ENCODE measurements around the gene COL4A5.

DNA sequence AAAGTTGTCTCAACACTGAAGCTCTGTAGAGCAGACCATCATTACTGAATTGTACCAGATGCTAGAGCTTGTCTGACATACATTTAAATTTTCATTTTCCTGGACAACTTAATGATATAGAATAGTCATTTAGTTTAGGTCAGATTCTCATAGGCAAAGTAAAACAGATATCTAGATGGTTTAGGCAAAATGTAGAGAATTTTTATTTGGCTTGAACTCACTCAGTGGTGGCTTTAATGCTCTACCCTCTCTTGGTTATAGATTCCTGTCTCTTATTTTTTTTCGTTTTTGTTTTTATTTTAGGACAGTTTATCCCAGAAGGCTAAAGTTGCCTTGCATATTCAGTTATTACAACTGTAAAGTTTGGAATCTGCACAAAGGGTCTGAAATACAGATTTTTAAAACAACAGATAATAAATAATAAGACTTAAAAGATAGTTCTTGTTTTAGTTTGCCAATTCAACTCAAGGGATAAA, 300.7 kb downstream of the COL4A5 start:
- TF ChIP-seq, protein P1, sequence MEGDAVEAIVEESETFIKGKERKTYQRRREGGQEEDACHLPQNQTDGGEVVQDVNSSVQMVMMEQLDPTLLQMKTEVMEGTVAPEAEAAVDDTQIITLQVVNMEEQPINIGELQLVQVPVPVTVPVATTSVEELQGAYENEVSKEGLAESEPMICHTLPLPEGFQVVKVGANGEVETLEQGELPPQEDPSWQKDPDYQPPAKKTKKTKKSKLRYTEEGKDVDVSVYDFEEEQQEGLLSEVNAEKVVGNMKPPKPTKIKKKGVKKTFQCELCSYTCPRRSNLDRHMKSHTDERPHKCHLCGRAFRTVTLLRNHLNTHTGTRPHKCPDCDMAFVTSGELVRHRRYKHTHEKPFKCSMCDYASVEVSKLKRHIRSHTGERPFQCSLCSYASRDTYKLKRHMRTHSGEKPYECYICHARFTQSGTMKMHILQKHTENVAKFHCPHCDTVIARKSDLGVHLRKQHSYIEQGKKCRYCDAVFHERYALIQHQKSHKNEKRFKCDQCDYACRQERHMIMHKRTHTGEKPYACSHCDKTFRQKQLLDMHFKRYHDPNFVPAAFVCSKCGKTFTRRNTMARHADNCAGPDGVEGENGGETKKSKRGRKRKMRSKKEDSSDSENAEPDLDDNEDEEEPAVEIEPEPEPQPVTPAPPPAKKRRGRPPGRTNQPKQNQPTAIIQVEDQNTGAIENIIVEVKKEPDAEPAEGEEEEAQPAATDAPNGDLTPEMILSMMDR (conservative IDR thresholded peaks at IDR 0.05; ENCODE audit: low read depth, low read length): no peak
- TF ChIP-seq EZH2 (IDR thresholded peaks at IDR 0.05; ENCODE audit: borderline replicate concordance, low read depth, low read length, poor library complexity, severe bottlenecking): no peak
